Measurements from ENCODE around the gene APOA4. TPM values are rescaled to one million over a fixed set of nuclear protein-coding genes. Genes with fewer than 3 reads are reported as not detected.

Gene APOA4
- total and polyA plus RNA-seq, 2 of the 13 experiments (the other 11 are each of a cell fraction or from before 2014, with no cell fraction given) = 3.8 to 7.2 TPM

- TF ChIP-seq SIX4 (CRISPR knock-in tag; IDR thresholded peaks at IDR 0.05) = no peak
- TF ChIP-seq ZBTB34 (CRISPR knock-in tag; IDR thresholded peaks at IDR 0.05) = 0 out of 2 replicates have a peak, but pooled peaks have one; percentile 29
- peak; percentile 92 for TF ChIP-seq ZBTB7B (CRISPR knock-in tag; IDR thresholded peaks at IDR 0.05)
- peak; percentile 65; the same call in 1 of the 2 replicates for TF ChIP-seq TARDBP (CRISPR knock-in tag; IDR thresholded peaks at IDR 0.05)
- TF ChIP-seq ZFP82 (CRISPR knock-in tag; IDR thresholded peaks at IDR 0.05; ENCODE audit: borderline replicate concordance) = no peak
- peak; percentile 80 for TF ChIP-seq SALL1 (CRISPR knock-in tag; IDR thresholded peaks at IDR 0.05)
- TF ChIP-seq ZNF563 (CRISPR knock-in tag; IDR thresholded peaks at IDR 0.05) = peak; percentile 54; the same call in 1 of the 2 replicates
- peak; percentile 82; the same call in 1 of the 2 replicates for TF ChIP-seq ZNF788 (CRISPR knock-in tag; IDR thresholded peaks at IDR 0.05; ENCODE audit: borderline replicate concordance)
- no peak for TF ChIP-seq ZNF367 (CRISPR knock-in tag; IDR thresholded peaks at IDR 0.05; ENCODE audit: borderline replicate concordance)
- TF ChIP-seq ZBTB43 (CRISPR knock-in tag; conservative IDR thresholded peaks at IDR 0.05) = no peak
- TF ChIP-seq ZNF326 (CRISPR knock-in tag; IDR thresholded peaks at IDR 0.05; ENCODE audit: borderline replicate concordance) = no peak
- peak; percentile 55; the same call in 1 of the 2 replicates for TF ChIP-seq POGZ (CRISPR knock-in tag; IDR thresholded peaks at IDR 0.05)
- no peak for TF ChIP-seq STAT5B (CRISPR knock-in tag; IDR thresholded peaks at IDR 0.05)
- peak; percentile 64; the same call in 1 of the 2 replicates for TF ChIP-seq IRF9 (CRISPR knock-in tag; IDR thresholded peaks at IDR 0.05; ENCODE audit: borderline replicate concordance)
- TF ChIP-seq GABPA (IDR thresholded peaks at IDR 0.05; ENCODE audit: low read depth, low read length) = no peak
- TF ChIP-seq GABPA (CRISPR knock-in tag; IDR thresholded peaks at IDR 0.05; ENCODE audit: low read depth) = peak; percentile 38; the same call in 1 of the 2 replicates
- TF ChIP-seq REST (IDR thresholded peaks at IDR 0.05; ENCODE audit: borderline replicate concordance in 1 of 2, low read depth in 1 of 2, low read length in 2 of 2) = peak in 1 of 2 experiments; percentile 31; a peak in 1 of 4 replicates
- 0 out of 2 replicates have a peak, but pooled peaks have one; percentile 57 for TF ChIP-seq BORCS8-MEF2B (CRISPR knock-in tag; IDR thresholded peaks at IDR 0.05)
- peak; percentile 47; the same call in 1 of the 2 replicates for TF ChIP-seq CSRNP1 (CRISPR knock-in tag; IDR thresholded peaks at IDR 0.05)
These were observed 30.8 kb downstream of the APOA4 start (continued) for GRCh38 chr11:116792144-116792868.

Data from HepG2 (cell line).